Activated effector memory CD4-positive, alpha-beta T cell treated with Interleukin-2 at 50 U/mL for 16 hours (primary cell): ENCODE results near the gene SESN1.
"Not testable (repeated sequence)": the region's sequence is repeated elsewhere in the genome, so short reads cannot be mapped to it uniquely, and the experiment has no call there.

Experiments used
- DNase-seq: peaks from one replicate; pipeline ENCODE4 v3.0.0-alpha.2; 2020

Gene SESN1

DNA sequence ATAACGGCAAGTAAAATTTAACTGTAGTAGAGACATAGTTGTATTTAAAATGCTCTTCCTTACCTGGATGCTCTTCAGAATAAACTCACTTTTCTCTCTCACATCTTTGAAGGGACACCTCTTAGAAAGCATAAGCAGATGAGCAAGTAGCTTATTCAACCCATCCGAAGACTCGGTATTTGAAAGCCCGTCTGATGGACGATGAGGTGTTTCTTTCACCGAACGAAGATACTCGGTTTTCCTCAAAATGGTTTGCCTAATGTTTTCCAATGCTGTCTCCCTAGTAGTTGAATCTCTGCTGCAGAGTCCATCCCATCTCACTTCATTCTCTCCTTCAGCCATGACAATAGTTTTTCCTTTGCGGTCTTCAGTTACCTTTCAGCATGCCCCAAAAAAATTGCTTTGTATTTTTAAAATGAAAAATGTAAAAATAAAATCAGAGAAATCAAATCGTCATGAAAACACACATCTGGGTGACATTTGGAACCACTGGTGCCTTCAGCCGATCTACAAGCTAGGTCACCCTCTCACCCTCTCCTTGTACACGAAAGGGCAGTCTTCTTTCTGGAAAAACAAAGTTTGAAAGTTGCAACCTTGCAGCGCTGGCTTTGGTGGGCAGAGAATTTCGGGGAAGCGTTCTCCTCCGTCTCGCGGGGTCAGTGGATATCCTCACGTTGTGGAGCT is 772 bp downstream of the SESN1 start:
- no peak for DNase-seq

DNA sequence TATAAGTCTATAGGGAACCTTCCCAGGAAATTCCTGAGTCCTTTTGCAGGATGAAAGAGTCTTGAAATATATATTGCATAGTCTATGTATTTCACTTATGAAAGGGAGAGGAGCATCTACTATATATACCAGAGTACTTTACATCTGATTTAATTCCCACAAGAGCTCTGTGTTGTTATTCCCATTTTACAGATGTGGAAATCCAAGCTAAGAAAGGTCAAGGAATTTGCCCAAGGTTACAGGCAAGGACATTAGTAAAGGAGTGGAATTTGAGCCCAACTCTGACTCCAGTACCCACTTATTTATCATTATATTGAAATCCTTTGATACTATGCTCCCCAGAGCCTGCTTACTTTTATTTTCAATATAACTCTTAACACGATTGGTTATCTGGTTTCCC is 2.6 kb downstream of the SESN1 start:
- DNase-seq, result no peak

DNA sequence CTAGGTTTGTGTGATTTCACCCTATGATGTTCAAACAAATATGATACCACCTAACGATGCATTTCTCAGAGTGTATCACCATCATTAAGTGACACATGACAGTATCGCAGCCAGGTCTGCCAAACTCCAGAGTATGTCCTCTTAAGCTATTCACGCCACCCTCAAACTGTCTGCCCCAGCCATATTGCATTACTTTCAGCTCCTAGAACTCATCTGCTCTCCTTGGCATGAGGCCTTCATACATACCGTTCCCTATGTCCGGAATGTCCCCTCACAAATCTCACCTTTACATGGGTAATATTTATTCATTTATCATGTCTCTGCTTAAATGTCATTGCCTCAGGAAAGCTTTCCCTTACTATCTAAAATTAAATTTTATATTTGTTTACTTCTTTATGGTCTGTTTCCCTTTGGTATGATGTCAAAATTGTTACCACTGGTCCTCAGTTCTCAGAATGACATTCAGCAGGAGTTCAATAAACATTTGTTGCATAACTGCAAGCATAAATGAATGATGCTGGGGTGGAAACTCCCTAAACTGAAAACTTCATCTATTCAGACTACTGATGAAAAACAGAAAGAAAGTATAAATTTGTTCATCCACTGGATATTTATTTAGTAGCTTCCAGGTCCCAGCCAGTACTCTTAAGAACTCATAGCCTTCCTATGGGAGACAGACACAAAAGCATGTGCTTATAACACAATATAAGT is 3.2 kb downstream of the SESN1 start:
- DNase-seq, result no peak

DNA sequence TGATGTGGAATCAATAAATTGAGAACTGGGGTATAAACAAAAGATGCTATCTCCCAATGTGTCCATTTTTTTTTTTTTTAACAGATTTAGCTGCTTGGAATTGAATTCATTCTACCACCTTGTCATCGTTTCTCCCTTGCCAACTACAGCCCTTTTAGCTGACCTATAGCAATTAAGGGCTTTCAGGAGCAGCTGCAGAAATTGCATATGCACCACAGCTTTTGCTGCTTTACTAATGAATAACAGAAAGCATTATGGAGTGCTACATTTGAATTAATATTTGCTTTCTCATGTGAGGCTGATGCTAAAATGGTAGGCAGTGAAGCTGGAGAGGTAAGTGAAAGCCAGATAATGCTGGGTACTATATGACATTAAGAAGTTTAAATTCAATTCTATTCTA is 5.7 kb downstream of the SESN1 start:
- DNase-seq, result no peak

DNA sequence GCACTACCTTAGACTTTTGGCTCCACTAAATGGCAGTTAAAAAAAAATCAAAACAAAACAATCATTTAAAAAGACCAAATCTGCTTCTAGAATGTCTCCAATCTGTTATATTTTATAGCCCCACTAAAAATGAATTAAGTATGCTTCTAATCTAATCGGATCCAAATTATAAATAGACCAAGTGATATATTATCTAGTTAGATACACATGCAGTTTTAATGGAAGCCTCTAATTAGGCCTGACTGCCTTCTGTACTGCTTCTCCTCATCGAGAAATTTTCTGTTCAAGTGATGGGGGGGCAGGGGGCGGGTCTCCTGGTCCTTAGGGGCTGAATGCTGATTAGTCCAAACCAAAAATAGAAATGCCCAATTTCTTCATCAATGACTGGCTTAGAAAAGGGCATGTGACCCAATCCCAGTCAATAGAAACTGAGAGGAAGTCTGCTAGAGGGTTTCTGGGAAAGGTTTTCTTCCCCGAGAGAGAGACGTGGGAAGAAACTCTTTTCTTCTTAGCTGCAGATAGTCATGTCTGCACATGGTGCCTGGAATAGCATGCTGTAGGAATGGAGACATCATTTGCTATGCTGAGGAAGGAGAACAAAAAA is 6.9 kb downstream of the SESN1 start:
- DNase-seq, result no peak

DNA sequence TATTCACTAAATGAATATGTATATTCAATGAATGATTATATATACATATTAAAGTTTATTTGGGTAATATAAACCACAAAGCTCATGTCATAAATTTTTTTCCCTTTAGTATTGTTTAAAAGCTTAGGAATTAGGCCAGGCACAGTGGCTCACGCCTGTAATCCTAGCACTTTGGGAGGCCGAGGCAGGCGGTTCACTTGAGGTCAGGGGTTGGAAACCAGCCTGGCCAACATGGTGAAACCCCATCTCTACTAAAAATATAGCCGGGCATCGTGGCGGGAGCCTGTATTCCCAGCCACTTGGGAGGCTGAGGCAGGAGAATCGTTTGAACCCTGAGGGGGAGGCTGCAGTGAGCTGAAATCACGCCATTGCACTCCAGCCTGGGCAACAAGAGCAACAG is 10.5 kb downstream of the SESN1 start:
- DNase-seq, result not testable (repeated sequence)

DNA sequence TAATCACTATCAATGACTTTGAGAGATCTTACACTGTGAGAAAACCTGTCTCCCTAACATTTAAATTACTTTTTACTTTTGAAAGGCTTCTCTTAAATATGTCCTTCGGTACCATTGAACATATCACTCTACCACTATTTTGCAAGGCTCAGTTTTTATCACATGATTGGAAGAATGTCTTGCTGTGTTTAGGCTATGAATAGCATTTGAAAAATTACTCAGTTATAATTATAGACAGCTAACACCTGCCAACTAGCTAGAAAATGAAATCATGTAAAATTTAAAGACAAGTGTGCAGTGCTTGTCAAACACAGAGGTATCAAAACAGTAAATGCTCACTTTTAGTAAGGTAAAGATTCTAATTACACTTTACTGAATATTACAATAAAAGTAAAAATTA is 11.0 kb downstream of the SESN1 start:
- no peak for DNase-seq

DNA sequence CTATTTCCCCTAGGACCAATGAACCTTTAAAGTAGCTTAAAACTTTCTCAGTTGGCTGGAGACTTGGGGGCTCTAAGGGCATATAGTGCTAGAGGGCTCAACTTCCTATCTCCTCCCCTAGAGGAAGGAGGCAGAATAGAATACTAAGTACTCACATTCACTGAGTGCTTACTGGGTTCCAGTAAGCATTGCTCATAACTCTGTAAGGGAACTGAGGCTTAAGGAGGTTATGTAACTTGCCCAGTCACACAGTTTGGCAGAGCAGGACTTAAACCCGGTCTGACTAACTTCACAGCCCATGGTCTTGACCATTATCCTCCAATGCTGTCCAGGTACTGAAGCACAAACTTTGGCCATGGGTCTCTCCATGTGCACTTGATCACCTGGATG is 12.5 kb downstream of the SESN1 start:
- DNase-seq, result no peak

DNA sequence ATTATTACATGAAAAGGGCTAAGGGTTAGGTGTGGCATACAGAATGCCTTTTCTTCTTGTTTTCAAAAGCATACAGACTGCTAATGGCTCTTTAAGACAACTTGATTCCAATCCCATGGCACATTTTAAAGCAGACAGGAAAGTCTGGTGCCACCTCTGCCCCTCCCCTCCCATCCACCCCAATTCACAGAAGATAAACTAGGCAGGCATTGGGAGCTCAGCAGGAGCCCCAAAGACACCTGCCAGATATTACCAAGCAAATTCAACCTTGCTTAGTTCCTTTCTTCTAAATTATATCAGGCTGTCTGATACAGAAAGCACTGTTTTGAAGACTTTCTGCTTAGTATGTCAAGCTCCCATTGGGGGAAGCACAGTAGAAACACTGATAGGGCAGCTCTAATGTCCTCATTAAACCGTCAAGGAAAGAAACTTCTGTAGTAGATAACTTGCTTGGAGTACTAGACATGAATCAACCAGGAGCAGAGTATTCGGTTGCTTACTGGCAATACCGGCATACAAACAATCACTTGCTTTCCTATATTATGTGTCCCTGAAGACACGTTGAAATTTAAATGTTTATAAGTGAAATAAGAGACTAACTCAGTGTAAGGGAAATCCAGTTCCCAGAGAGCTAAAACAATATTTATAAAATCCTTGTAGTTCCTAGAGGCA is 13.0 kb downstream of the SESN1 start:
- DNase-seq, result no peak

DNA sequence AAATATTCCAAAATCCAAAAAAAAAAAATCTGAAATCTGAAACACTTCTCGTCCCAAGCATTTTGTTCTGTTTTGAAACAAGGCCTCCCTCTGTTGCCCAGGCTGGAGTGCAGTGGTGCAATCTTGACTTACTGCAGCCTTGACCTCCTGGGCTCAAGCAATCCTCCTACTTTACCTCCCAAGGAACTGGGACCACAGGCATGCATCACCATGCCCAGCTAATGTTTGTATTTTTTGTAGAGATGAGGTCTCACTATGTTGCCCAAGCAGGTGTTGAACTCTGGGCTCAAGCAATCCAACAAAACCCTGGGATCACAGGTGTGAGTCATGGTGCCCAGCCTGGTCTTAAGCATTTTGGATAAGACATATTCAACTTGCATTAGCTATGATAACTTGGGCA is 13.6 kb downstream of the SESN1 start:
- no peak for DNase-seq

DNA sequence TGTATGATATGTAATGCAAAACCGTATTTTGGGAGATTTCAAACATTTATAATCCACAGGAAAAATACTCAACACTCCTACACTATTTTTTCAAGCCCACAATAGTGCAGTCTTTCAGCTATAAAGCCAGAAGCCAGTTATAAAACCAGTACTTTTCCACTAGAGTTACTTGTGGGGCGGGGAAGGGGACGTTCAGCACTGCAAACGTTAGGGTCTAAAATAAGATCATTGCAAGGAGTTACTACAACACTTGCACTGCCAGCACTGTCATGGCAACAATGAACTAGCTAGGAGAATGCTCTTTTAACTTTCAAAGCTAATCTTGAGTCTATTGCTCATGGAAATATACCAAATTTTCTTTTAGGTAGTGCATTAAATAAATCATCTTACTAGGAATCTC is 14.7 kb downstream of the SESN1 start:
- DNase-seq, result no peak

DNA sequence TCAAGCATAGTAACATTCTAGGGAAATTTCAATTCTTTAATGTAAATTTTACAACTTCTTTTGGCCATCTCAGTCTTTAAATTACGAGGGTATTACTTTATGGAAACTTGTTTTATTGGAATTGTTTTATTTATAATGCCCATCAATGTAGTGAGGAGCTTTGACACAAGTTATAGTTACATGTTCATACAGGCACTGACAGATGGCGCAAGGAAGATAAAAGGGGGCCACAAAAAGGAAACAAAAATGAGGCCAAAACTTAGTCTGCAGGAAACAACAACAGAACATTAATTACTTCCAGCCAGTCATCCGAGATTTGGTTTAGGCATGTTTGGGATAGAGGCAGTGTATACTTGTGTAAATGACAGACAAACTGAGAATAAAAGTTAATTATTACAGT is 18.3 kb downstream of the SESN1 start:
- DNase-seq, result no peak

DNA sequence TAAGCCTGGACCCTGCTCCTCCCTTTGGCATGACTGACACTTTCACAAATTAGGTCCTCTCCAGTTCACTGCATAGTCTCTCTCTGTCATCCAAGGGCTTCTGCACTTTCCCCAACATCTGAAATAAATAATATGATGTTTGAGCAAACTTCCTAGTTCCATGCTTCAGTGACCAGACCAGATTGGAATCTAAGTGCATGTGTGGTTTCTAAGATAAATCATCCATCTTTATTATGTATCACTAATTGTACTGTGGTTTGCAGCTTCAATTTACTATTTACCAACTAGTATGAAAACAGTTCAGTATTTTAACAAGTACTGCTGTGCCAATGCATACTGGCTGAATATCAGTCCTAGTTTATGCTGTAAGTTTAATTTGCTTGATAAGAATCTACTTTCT is 18.7 kb downstream of the SESN1 start:
- no peak for DNase-seq

DNA sequence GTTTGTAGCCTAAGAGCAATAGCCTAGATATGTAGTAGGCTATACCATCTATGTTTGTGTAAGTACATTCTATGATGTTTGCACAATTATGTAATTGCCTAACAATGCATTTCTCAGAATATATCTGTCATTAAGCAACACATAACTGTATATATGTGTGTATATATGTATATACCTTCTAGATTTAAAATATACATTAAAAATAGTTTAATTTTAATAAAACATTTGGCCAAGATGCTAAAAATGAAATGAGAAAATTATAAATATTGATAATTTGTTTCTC is 20.6 kb downstream of the SESN1 start:
- no peak for DNase-seq

DNA sequence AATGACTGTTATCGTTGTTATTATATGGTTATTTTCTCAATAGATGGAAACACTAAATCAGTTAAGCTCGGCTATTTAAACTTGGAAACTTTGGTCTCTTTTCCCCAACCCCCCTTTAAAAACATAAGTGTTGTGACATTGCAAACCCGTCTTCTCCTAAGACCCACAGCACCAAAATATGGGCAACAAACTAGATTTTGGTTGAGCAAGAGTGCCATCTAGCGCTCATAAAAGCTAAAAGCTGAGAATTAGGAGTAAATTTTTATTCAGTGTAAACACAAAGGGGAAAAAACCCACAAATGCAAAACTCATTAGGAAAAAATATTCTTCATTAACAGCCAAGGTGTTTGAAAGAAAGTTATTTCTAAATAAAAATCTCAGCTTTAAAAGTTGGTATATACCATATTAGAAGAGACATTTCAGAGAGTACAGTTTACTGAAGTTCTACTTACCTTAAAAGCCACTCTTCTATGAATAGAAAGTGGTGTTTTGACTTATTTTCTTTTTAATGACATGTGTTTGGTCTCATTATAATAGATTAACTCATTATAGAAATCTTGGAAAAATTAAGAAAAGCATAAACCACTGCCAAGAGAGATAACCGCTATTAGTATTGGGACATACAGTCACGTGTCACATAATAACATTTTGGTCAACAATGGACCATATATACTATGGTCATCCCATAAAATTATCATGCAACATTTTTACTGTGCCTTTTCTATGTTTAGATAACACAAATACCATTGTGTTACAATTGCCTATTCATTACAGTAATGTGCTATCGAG is 21.1 kb downstream of the SESN1 start:
- no peak for DNase-seq

DNA sequence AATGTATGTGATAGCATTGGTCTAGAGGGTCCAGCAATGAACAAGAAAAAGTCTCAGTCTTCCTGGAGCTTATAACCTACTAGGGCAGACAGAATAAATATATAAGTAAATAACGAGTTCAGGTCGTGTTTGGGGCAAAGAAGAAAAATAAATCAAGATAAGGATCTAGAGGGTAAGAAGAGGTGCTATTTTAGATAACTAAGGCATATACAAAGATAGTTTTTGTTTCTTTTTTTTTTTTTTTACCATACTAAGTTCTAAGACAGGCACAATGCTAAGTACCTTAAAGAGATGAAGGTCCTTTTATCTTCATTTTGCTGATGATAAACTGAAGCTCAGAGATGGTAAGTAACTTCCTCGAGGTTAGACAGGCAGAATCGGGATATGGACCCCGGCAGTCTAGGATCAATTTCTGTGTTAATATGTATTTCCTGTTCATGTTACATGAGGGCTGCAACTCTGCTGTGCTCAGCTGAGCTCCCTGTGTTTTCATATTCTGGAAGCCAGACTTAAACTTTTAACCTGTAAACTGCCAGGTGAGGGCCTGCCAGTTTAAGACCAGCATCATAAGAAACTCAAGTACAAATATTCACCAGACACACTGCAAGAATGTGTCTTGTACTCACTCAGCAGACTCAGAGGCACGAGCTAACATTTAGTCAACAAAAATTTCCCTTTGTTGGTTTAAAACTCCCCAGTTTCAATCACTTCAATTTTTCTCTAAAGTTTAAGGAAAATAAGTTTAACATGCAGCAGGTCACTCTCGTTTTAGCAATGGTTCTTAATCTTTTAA is 23.3 kb downstream of the SESN1 start:
- DNase-seq, result no peak

DNA sequence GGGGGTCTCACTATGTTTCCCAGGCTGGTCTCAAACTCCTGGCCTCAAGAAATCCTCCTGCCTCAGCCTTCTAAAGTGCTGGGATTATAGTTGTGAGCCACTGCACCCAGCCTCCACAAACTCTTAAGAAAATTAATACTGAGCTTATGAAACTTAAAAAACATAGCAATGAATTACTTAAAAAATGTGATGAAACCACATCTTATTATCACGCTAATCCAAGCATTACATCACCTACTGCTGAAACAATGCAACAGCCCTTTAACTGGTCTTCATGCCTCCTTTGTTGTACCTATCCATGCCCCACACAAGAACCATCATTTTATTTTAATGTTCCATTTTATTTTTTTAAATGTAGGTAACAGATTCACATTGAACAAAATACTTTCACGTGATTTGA is 24.9 kb downstream of the SESN1 start:
- no peak for DNase-seq

DNA sequence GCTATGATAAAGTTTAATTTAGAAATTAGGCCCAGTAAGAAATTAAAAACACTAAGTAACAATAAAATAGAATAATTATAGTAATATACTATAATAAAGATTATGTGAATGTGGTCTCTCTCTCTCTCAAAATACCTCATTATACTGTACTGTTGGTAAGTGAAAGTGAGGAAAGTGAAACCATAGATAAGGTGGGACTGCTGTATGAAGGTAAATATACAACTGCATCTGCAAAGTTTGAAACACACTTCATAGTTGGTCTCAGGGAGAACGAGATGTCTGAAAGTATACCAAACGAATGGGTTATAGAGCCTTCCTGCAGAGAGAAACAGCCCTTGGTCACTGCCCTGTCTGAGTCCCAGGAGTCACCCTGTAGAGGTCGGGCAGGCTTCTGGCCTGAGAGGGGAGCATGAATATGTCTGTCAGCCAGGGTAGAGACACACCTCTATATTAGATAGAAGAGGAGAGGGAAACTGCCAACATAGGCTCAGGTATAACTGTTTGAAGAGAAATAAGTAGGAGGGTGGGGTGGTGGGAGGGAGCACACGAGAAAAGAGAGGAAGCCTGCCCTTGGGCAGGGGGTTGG is 31.8 kb downstream of the SESN1 start:
- DNase-seq, result no peak

DNA sequence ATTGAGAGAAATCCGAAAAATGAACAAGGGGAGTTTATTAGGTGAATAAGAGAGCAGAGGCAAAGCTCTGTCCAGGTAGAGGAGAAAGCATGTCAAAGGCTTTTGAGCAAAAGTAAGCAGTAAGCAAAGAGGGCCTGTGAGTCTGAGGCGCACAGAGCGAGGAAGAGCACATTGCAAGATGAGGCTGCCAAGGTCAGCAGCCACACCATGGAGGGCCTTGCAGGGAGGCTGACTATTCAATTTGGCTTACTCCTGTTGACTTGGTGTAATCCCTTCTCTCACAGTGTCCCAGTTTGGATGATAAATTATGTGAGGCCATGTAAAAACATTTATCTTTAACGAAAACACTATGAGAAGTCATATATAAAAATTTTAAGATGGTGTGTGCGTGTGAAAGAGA is 32.4 kb downstream of the SESN1 start:
- DNase-seq, result no peak

DNA sequence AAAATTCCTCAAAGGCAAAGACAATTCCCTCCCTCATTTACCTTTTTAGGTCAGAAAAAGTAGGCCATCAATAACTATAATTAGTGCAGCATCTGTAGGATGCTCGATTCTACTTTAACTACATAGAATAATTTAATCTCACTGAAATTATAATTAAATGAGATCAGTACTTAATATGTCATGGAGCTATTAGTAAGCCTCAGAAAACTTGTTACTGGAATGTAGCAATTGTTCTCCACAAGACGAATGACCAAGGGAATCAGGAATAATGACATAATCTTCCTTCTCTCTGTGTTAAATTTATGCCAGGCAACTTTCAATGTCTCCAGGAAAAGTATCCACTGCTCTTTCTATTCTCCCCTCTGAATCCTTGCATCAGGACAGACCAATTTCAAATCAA is 34.1 kb downstream of the SESN1 start:
- no peak for DNase-seq

DNA sequence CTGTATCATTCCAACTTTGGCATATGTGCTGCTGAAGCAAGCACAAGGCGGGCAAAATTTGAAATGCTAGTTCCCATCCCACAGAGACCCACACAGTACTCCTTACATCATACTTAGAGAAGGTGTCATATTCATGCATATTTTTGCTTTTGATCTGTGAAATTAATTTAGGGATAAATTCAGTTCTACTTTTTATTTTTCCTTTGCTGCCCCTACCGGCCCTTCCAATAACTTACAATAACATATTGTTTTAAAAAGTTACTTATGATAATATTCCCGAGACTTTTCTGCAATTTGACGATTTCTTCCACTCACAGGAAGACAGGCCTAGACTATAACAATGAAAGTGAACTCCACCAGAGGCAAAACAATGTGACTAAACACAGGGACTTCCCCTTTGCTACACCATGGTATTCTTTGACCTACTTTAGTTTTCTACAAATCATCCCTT is 35.0 kb downstream of the SESN1 start:
- DNase-seq, result no peak

DNA sequence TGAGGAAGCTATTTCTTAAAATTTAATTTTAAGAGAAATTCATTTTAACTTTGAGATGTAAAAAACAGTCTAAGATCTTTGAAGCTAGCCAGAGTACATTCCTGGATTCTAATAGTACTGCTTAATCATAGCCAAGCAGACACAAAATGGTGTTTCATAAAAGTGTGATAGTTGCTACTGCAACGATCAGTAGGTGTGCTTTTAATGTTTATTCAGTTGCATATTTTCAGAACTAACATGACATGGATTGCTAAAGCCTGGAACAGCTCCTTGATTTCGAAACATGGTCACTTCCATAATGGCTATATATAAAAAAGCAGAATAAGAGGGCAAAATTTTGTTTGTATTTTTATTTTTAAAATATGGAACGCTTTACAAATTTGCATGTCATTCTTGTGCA is 35.5 kb downstream of the SESN1 start:
- DNase-seq, result no peak
